SU-DHL-6 (cell line): ENCODE data around the gene SHF.

Source experiments
- H2AFZ ChIP-seq: fragments of 200-600 bp; sonication (generic); 2 replicates; pipeline ENCODE4 v1.6.1; 2014; ENCODE audit warnings: low read depth, mild to moderate bottlenecking, moderate library complexity, mixed read lengths, antibody characterized with exemption, low read length; ENCODE audit not compliant: severe bottlenecking
- H3F3A ChIP-seq: fragments of 200-600 bp; shearing (Covaris generic); 2 replicates; pipeline ENCODE4 v1.6.0; 2016; ENCODE audit warnings: antibody characterized with exemption, mild to moderate bottlenecking; ENCODE audit not compliant: insufficient read depth
- H3K27ac ChIP-seq: fragments of 200-600 bp; sonication (generic); 2 replicates; pipeline ENCODE4 v1.5.1; 2016; ENCODE audit warnings: low read depth, mild to moderate bottlenecking, low read length, moderate library complexity, mixed read lengths
- H3K27me3 ChIP-seq: fragments of 200-600 bp; sonication (generic), shearing (Covaris generic); 2 replicates; pipeline ENCODE4 v1.6.0; 2014; ENCODE audit warnings: mild to moderate bottlenecking, low read length
- H3K36me3 ChIP-seq: fragments of 200-600 bp; sonication (generic); 2 replicates; pipeline ENCODE4 v1.6.1; 2014; ENCODE audit warnings: mild to moderate bottlenecking, low read length, mixed read lengths
- H3K4me2 ChIP-seq: fragments of 300-600, 200-600 bp; shearing (Covaris generic), sonication (generic); 2 replicates; pipeline ENCODE4 v1.6.0; 2014; ENCODE audit warnings: low read length, low read depth, mild to moderate bottlenecking; ENCODE audit not compliant: poor library complexity, severe bottlenecking
- H3K4me3 ChIP-seq: fragments of 200-600 bp; sonication (generic); 2 replicates; pipeline ENCODE4 v1.5.1; 2014; ENCODE audit warnings: antibody characterized with exemption, low read length, mild to moderate bottlenecking, mixed read lengths; ENCODE audit not compliant: insufficient read depth, poor library complexity, severe bottlenecking
- H3K79me2 ChIP-seq: fragments of 200-600 bp; sonication (generic); 2 replicates; pipeline ENCODE4 v1.6.1; 2014; ENCODE audit warnings: mild to moderate bottlenecking, low read length, moderate library complexity; ENCODE audit not compliant: insufficient read depth
- H3K9ac ChIP-seq: fragments of 200-600 bp; sonication (generic); 2 replicates; pipeline ENCODE4 v1.7.0; 2014; ENCODE audit warnings: mild to moderate bottlenecking, low read length
- H3K9me2 ChIP-seq: fragments of 200-600 bp; sonication (generic); replicated peaks from 2 replicates; pipeline ENCODE4 v1.6.1; 2014; ENCODE audit warnings: low read length; ENCODE audit not compliant: insufficient read depth
- H3K9me3 ChIP-seq: fragments of 200-600 bp; sonication (generic); 2 replicates; pipeline ENCODE4 v1.6.1; 2014; ENCODE audit warnings: low read length, mixed read lengths; ENCODE audit not compliant: insufficient read depth
- H4K20me1 ChIP-seq: fragments of 200-600 bp; sonication (generic); 2 replicates; pipeline ENCODE4 v1.6.1; 2014; ENCODE audit warnings: low read depth, mild to moderate bottlenecking, antibody characterized with exemption, low read length, moderate library complexity, mixed read lengths
- CTCF ChIP-seq: fragments of 200-600 bp; sonication (generic); IDR thresholded peaks from one replicate; pipeline ENCODE4 v1.5.1; 2017; ENCODE audit warnings: antibody characterized with exemption, mild to moderate bottlenecking, low read length, moderate library complexity; ENCODE audit not compliant: insufficient read depth, poor library complexity, severe bottlenecking
- EZH2phosphoT487 ChIP-seq: fragments of 200-600 bp; sonication (generic), shearing (Covaris generic); conservative IDR thresholded peaks from 2 replicates; pipeline ENCODE4 v1.6.1; 2018; ENCODE audit warnings: mild to moderate bottlenecking, antibody characterized with exemption, low read length, moderate library complexity, mixed read lengths

Gene SHF

GRCh38 chr15:45151998-45152828, 35.6 kb downstream of the SHF start:
- TF ChIP-seq CTCF (no peak), EZH2phosphoT487 (no peak)
- no peak overlapping the region for H2AFZ ChIP-seq
- no peaks in the 10 kb centered on the region for H3K27me3 ChIP-seq
- no peaks in the 10 kb centered on the region for H3K9me2 ChIP-seq
- no peak overlapping the region for H3K4me3 ChIP-seq
- H3K9ac ChIP-seq = no peak overlapping the region
- no peaks in the 10 kb centered on the region for H3K36me3 ChIP-seq
- H4K20me1 ChIP-seq = no peaks in the 10 kb centered on the region
- H3K9me3 ChIP-seq = no peaks in the 10 kb centered on the region
- H3K79me2 ChIP-seq = no peaks in the 10 kb centered on the region
- no peak overlapping the region for H3K27ac ChIP-seq
- no peaks in the 10 kb centered on the region for H3F3A ChIP-seq
- no peak overlapping the region for H3K4me2 ChIP-seq

DNA sequence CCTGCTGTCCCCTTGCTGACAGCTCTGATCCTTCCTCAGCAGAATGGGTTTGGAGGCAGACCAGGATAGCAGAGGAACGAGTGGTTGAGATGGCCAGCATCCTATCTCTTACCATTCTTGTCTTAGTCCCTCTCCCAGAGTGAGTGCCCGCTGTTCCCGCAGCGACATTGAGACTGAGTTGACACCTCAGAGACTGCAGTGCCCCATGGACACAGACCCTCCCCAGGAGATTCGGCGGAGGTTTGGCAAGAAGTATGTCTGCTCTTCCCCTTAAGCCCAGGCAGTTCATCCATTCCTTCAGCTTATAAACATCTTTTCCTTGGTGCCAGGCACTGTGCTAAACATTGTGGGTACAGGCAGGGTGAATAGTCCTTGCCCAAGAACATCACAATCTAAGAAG, 36.8 kb downstream of the SHF start:
- no peaks in the 10 kb centered on the region for H3K36me3 ChIP-seq
- no peak overlapping the region for H3K27ac ChIP-seq
- H3K9me3 ChIP-seq = no peaks in the 10 kb centered on the region
- H2AFZ ChIP-seq = no peak overlapping the region
- H3K4me2 ChIP-seq = no peak overlapping the region
- H3K9ac ChIP-seq = no peak overlapping the region
- no peak overlapping the region for H3K4me3 ChIP-seq
- no peak for TF ChIP-seq EZH2phosphoT487
- TF ChIP-seq CTCF = no peak
- H3K9me2 ChIP-seq = no peaks in the 10 kb centered on the region
- H3K79me2 ChIP-seq = no peaks in the 10 kb centered on the region
- no peaks in the 10 kb centered on the region for H3F3A ChIP-seq
- H4K20me1 ChIP-seq = no peaks in the 10 kb centered on the region
- H3K27me3 ChIP-seq = no peaks in the 10 kb centered on the region

GRCh38 chr15:45150481-45150880, 37.3 kb downstream of the SHF start:
- TF ChIP-seq CTCF = no peak
- TF ChIP-seq EZH2phosphoT487 = no peak

More at GRCh38 chr15:45150481-45150880, 37.3 kb downstream of the SHF start:
- Histone ChIP-seq H3K27me3 (no peaks in the 10 kb centered on the region), H3F3A (no peaks in the 10 kb centered on the region), H4K20me1 (no peaks in the 10 kb centered on the region), H2AFZ (no peak overlapping the region), H3K9me3 (no peaks in the 10 kb centered on the region), H3K9me2 (no peaks in the 10 kb centered on the region), H3K4me3 (no peak overlapping the region), H3K79me2 (no peaks in the 10 kb centered on the region), H3K36me3 (no peaks in the 10 kb centered on the region), H3K9ac (no peak overlapping the region), H3K4me2 (no peak overlapping the region), H3K27ac (no peak overlapping the region)
